HFFc6 (cell line): ENCODE results near the gene LIPC. TPM values are rescaled to one million over a fixed set of nuclear protein-coding genes. Genes with fewer than 3 reads are reported as not detected.
"Not testable (repeated sequence)": the region's sequence is repeated elsewhere in the genome, so short reads cannot be mapped to it uniquely, and the experiment has no call there.

Experiments
- DNase-seq: peaks from one replicate; pipeline ENCODE4 v3.0.0-alpha.2; 2018
- H3K27ac Mint-ChIP-seq: 2 replicates; pipeline ENCODE4 v1.8.0; 2020; ENCODE audit warnings: mild to moderate bottlenecking, mixed read lengths
- H3K27me3 Mint-ChIP-seq: 2 replicates; pipeline ENCODE4 v1.8.0; 2021; ENCODE audit warnings: mild to moderate bottlenecking, moderate library complexity, mixed read lengths; ENCODE audit not compliant: insufficient read depth
- H3K36me3 Mint-ChIP-seq: 2 replicates; pipeline ENCODE4 v1.8.0; 2021; ENCODE audit warnings: low read depth, mixed read lengths
- H3K4me1 Mint-ChIP-seq: 2 replicates; pipeline ENCODE4 v1.8.0; 2020; ENCODE audit warnings: low read depth, mixed read lengths
- H3K4me3 Mint-ChIP-seq: 2 replicates; pipeline ENCODE4 v1.8.0; 2020; ENCODE audit warnings: mild to moderate bottlenecking, moderate library complexity, mixed read lengths
- H3K9me3 Mint-ChIP-seq: 2 replicates; pipeline ENCODE4 v1.8.0; 2020; ENCODE audit warnings: mild to moderate bottlenecking, mixed read lengths
- total RNA-seq, 6 experiments: library from RNA; stranded (reverse); fragmentation: NEBNext Ultra II Directional; extraction: Animal tissue kit (Norgen Biotek cat#: 25700); gene quantifications; 2 replicates in 1 of 6; 3 replicates in 5 of 6; pipeline ENCODE4 v1.2.3, GENCODE V29; 2021
- TF ChIP-seq, protein P1 (sequence below): fragments of 200-600 bp; sonication (generic); IDR thresholded peaks from 2 replicates; pipeline ENCODE4 v1.5.0; 2021; ENCODE audit warnings: antibody characterized with exemption, mild to moderate bottlenecking

Gene LIPC
- total RNA-seq, 6 experiments from 2014 or later = not detected

DNA sequence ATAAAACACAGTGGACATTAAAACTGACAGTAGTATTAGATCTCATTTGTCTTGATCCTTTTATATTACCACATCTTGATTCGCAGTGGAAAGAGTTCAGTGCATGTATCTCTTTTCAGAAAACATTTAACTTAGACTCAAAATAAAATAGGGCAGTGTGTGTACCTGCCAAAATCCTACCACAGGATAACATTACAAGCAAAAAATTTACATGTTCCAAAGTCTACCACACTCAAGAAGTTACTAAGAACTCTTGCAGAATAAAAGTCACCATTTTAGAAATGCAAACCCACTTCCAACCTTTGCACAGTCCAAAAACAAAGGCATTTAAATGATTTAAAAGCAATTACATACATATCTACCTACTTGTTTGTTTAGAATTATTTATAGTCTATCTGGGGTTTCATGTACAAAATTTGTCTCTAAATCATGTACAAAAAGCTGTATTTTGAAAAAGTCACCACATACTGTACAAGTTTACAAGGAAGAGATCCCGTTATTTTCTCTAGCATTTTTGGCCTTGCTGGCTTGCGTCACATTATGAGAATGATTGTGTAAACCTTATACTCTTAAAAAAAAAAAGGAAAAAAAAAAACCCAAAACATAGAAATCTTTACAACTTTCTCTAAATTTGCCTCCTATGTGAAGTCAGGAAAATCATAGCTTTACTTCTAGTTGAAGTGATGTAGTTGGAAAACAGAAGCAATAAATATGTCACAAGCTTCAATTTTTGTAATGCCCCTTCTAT, 163.9 kb downstream of the LIPC start:
- H3K9me3 Mint-ChIP-seq = no peaks in the 10 kb centered on the region
- TF ChIP-seq, protein P1, sequence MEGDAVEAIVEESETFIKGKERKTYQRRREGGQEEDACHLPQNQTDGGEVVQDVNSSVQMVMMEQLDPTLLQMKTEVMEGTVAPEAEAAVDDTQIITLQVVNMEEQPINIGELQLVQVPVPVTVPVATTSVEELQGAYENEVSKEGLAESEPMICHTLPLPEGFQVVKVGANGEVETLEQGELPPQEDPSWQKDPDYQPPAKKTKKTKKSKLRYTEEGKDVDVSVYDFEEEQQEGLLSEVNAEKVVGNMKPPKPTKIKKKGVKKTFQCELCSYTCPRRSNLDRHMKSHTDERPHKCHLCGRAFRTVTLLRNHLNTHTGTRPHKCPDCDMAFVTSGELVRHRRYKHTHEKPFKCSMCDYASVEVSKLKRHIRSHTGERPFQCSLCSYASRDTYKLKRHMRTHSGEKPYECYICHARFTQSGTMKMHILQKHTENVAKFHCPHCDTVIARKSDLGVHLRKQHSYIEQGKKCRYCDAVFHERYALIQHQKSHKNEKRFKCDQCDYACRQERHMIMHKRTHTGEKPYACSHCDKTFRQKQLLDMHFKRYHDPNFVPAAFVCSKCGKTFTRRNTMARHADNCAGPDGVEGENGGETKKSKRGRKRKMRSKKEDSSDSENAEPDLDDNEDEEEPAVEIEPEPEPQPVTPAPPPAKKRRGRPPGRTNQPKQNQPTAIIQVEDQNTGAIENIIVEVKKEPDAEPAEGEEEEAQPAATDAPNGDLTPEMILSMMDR = no peak
- no peak for DNase-seq
- H3K27ac Mint-ChIP-seq = no peak overlapping the region
- H3K36me3 Mint-ChIP-seq = peaks cover 32% of the 10 kb centered on the region
- H3K4me1 Mint-ChIP-seq = peaks cover 6% of the 10 kb centered on the region; the same call in 1 of the 2 replicates
- no peaks in the 10 kb centered on the region for H3K27me3 Mint-ChIP-seq
- no peak overlapping the region for H3K4me3 Mint-ChIP-seq

GRCh38 chr15:58597943-58598828, 166.4 kb downstream of the LIPC start:
- Mint-ChIP-seq H3K4me1 (no peaks in the 10 kb centered on the region), H3K27ac (no peak overlapping the region; the same call in 1 of the 2 replicates), H3K27me3 (no peaks in the 10 kb centered on the region), H3K36me3 (peaks cover 32% of the 10 kb centered on the region), H3K9me3 (no peaks in the 10 kb centered on the region), H3K4me3 (no peak overlapping the region)
- TF ChIP-seq, protein P1 = no peak
- DNase-seq = no peak

DNA sequence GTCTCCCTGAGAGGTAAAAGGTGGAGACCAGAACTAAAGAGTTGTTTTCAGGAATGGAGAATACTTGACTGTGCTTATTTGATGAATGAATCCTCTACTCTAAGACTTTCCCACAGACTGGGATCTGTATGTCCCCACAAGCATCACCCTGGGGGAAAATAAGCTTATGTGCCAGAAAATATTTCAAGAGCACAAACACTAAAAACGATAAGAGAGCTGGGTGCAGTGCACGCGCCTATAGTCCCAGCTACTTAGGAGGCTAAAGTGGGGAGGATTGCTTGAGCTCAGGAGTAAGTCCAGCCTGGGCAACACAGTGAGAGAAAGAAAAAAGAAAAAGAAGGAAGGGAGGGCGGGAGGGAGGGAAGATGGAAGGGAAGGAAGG, 167.0 kb downstream of the LIPC start:
- TF ChIP-seq, protein P1 = no peak
- Mint-ChIP-seq H3K36me3 (peaks cover 32% of the 10 kb centered on the region), H3K27ac (no peak overlapping the region), H3K27me3 (no peaks in the 10 kb centered on the region), H3K9me3 (no peaks in the 10 kb centered on the region), H3K4me3 (no peak overlapping the region), H3K4me1 (no peaks in the 10 kb centered on the region)
- no peak for DNase-seq

GRCh38 chr15:58602823-58603222, 171.0 kb downstream of the LIPC start:
- Mint-ChIP-seq H3K27ac (no peak overlapping the region), H3K4me1 (peaks cover 7% of the 10 kb centered on the region), H3K27me3 (no peaks in the 10 kb centered on the region), H3K4me3 (no peak overlapping the region), H3K9me3 (no peaks in the 10 kb centered on the region), H3K36me3 (peaks cover 19% of the 10 kb centered on the region)
- DNase-seq = no peak
- TF ChIP-seq, protein P1 = no peak

GRCh38 chr15:58603927-58604326, 172.1 kb downstream of the LIPC start:
- not testable (repeated sequence) for DNase-seq, H3K27ac Mint-ChIP-seq

GRCh38 chr15:58604455-58604923, 172.7 kb downstream of the LIPC start:
- Mint-ChIP-seq H3K4me1 (peaks cover 23% of the 10 kb centered on the region), H3K27me3 (no peaks in the 10 kb centered on the region), H3K4me3 (no peak overlapping the region; the same call in 1 of the 2 replicates), H3K9me3 (no peaks in the 10 kb centered on the region), H3K36me3 (peaks cover 23% of the 10 kb centered on the region), H3K27ac (no peak overlapping the region)
- DNase-seq = no peak
- TF ChIP-seq, protein P1 = no peak

More at GRCh38 chr15:58603927-58604326, 172.1 kb downstream of the LIPC start:
- peaks cover 18% of the 10 kb centered on the region for H3K4me1 Mint-ChIP-seq
- H3K27me3 Mint-ChIP-seq, H3K4me3 Mint-ChIP-seq, H3K9me3 Mint-ChIP-seq: not testable (repeated sequence)
- peaks cover 22% of the 10 kb centered on the region for H3K36me3 Mint-ChIP-seq
